ENCODE measurements around the gene MRPS23. TPM values are rescaled to one million over a fixed set of nuclear protein-coding genes. Genes with fewer than 3 reads are reported as not detected.

MRPS23 gene
- total and polyA plus RNA-seq, 2 of the 4 experiments (the other 2 are of a cell fraction), result 23.5 to 37.3 TPM

DNA sequence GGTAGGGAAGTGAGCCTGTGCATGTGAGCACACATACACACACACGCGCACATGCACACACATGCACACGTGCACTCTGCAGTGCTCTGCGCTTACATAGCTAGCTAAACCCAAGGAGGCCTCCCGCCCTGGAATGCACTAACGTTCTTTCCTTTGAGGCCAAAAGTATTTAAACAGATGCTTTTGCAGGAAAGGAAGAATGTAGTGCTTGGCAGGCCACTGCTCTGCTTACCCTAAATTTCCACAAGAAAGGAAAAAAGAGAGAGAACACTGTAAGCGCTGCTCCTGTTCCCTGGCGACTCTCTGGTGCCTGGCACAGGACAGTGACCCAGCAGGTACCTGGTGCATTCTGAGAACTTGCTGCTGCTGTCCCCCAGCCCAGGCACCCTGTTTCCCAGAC, 31.3 kb upstream of the MRPS23 start:
- H3K18ac ChIP-seq (ENCODE audit: low read depth, low read length), result peak overlapping the region; percentile 69
- dilution Hi-C loops (cut with HindIII; ENCODE audit: low sequenced_read_pairs, unreplicated experiment), result no loop called here
- peak overlapping the region; percentile 87 for H3K23ac ChIP-seq (ENCODE audit: low read depth, low read length)
- peak overlapping the region; percentile 94; the same call in 2 of the 3 replicates for H2BK15ac ChIP-seq (ENCODE audit: low read depth, low read length)
- peak overlapping the region; percentile 95 for H2BK5ac ChIP-seq (ENCODE audit: low read depth, low read length, poor library complexity, severe bottlenecking)
- peak overlapping the region; percentile 88 for H3K14ac ChIP-seq (replicated peaks; ENCODE audit: low read depth, low read length)
- H3K36me3 ChIP-seq (ENCODE audit: control insufficient read depth, insufficient read depth, low read length), result peaks cover 25% of the 10 kb centered on the region
- no peaks in the 10 kb centered on the region for H3K9me3 ChIP-seq (ENCODE audit: control insufficient read depth, insufficient read depth, low read length)
- peak overlapping the region; percentile 94 for H3K27ac ChIP-seq (ENCODE audit: insufficient read depth, low read length)
- in situ Hi-C loops (cut with MboI; ENCODE audit: low sequenced_read_pairs), result no loop called here
- intact Hi-C loops (cut with micrococcal nuclease), result loop anchor here (1.0 kb wide), 1 partner anchor 8 kb away; no protein-coding TSS in a partner anchor
- H2AK5ac ChIP-seq (ENCODE audit: low read depth, low read length), result peak overlapping the region; percentile 98
- H3K9ac ChIP-seq (ENCODE audit: low read depth, low read length), result peak overlapping the region; percentile 55
- H4K91ac ChIP-seq (ENCODE audit: insufficient read depth, low read depth, low read length), result peak overlapping the region; percentile 97
- POLR2A ChIA-PET (ENCODE audit: unreplicated experiment), result interaction anchor here (0.8 to 1.2 kb wide), 3 partner anchors 11 to 112 kb away, joined by 3 to 4 read pairs (median 3); no protein-coding TSS in a partner anchor
- H3K4me3 ChIP-seq (ENCODE audit: insufficient read depth, low read depth, low read length), result no peak overlapping the region
- ATAC-seq (ENCODE audit: low read depth), result peak; percentile 69
- no peaks in the 10 kb centered on the region for H3K27me3 ChIP-seq (ENCODE audit: control insufficient read depth, insufficient read depth, low read length)
- peak; percentile 89 for DNase-seq
- H3K56ac ChIP-seq (ENCODE audit: extremely low read depth, insufficient read depth, low read length), result peak overlapping the region; percentile 80
- peak overlapping the region; percentile 97 for H2AK9ac ChIP-seq (replicated peaks; ENCODE audit: low read depth, low read length, poor library complexity)
- peaks cover 46% of the 10 kb centered on the region for H3K4me1 ChIP-seq (ENCODE audit: control insufficient read depth, insufficient read depth, low read length)
- peak overlapping the region; percentile 98 for H2BK120ac ChIP-seq (ENCODE audit: low read depth, low read length)
- no peaks in the 10 kb centered on the region; the same call in 1 of the 2 replicates for H4K20me1 ChIP-seq (ENCODE audit: insufficient read depth, low read length)
- peak; percentile 93; the same call in 1 of the 2 replicates for TF ChIP-seq BHLHE40 (IDR thresholded peaks at IDR 0.05; ENCODE audit: low read depth, low read length)
- TF ChIP-seq, protein P1, sequence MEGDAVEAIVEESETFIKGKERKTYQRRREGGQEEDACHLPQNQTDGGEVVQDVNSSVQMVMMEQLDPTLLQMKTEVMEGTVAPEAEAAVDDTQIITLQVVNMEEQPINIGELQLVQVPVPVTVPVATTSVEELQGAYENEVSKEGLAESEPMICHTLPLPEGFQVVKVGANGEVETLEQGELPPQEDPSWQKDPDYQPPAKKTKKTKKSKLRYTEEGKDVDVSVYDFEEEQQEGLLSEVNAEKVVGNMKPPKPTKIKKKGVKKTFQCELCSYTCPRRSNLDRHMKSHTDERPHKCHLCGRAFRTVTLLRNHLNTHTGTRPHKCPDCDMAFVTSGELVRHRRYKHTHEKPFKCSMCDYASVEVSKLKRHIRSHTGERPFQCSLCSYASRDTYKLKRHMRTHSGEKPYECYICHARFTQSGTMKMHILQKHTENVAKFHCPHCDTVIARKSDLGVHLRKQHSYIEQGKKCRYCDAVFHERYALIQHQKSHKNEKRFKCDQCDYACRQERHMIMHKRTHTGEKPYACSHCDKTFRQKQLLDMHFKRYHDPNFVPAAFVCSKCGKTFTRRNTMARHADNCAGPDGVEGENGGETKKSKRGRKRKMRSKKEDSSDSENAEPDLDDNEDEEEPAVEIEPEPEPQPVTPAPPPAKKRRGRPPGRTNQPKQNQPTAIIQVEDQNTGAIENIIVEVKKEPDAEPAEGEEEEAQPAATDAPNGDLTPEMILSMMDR (conservative IDR thresholded peaks at IDR 0.05; ENCODE audit: low read depth, low read length), result no peak
- TF ChIP-seq POLR2A (IDR thresholded peaks at IDR 0.05; ENCODE audit: low read depth, low read length), result no peak; the same call in 1 of the 2 replicates
- no peak for TF ChIP-seq MAFK (IDR thresholded peaks at IDR 0.05; ENCODE audit: low read depth, low read length)
- TF ChIP-seq MXI1 (IDR thresholded peaks at IDR 0.05; ENCODE audit: borderline replicate concordance, low read depth, low read length), result peak; percentile 77; the same call in 1 of the 2 replicates
- no peak for TF ChIP-seq NFE2L2 (IDR thresholded peaks at IDR 0.05; ENCODE audit: low read depth, low read length)
- no peak for TF ChIP-seq RAD21 (IDR thresholded peaks at IDR 0.05; ENCODE audit: low read length)
- no peak for TF ChIP-seq CHD1 (IDR thresholded peaks at IDR 0.05; ENCODE audit: low read depth, low read length)
- no peak for TF ChIP-seq MAZ (IDR thresholded peaks at IDR 0.05; ENCODE audit: borderline replicate concordance, low read depth, low read length)
- WGBS, 2 experiments (ENCODE audit: extremely low coverage in 2 of 2, insufficient read length in 1 of 2), result no CpG with 5 or more reads among the region's 8 CpGs
- H2AFZ ChIP-seq (replicated peaks; ENCODE audit: low read length, poor library complexity), result peak overlapping the region; percentile 73
- H4K5ac ChIP-seq (ENCODE audit: low read depth, low read length), result peak overlapping the region; percentile 59
- H4K8ac ChIP-seq (ENCODE audit: low read depth in 2 of 2, low read length in 2 of 2), result peak overlapping the region; percentile 78 to 91
- no TSS peak for BruUV-seq (replicated peaks)
- CTCF ChIA-PET, result interaction anchor here (1.1 to 1.8 kb wide), 2 partner anchors 12 to 73 kb away, joined by 3 to 8 read pairs; no protein-coding TSS in a partner anchor
- H2BK20ac ChIP-seq (ENCODE audit: low read depth, low read length), result peak overlapping the region; percentile 98
- H3K79me1 ChIP-seq (ENCODE audit: low read depth in 1 of 2, low read length in 2 of 2), result peaks cover 20 to 69% of the 10 kb centered on the region in 2 experiments
- peak overlapping the region; percentile 40 for H3K4me2 ChIP-seq (ENCODE audit: low read depth, low read length)
- H3K4ac ChIP-seq (ENCODE audit: low read depth, low read length), result peak overlapping the region; percentile 98
- H3K9me1 ChIP-seq (ENCODE audit: insufficient read depth, low read length), result peaks cover 35% of the 10 kb centered on the region

Data from IMR-90 (cell line).